Adipocyte (in vitro differentiated cells): ENCODE measurements around the gene RNU1-2.
A peak's percentile ranks its signal among the peaks of the same experiment; 100 is the strongest.
"Not testable (repeated sequence)": the region's sequence is repeated elsewhere in the genome, so short reads cannot be mapped to it uniquely, and the experiment has no call there.

Experiments used
- DNase-seq: peaks from one replicate; pipeline ENCODE4 v3.0.0-alpha.2; 2015; ENCODE audit warnings: low read depth
- H3K27me3 ChIP-seq: replicated peaks from 2 replicates; pipeline ENCODE4 v1.7.0; 2013; ENCODE audit warnings: mild to moderate bottlenecking, low read length, moderate library complexity; ENCODE audit not compliant: control insufficient read depth, insufficient read depth
- H3K36me3 ChIP-seq: 2 replicates; pipeline ENCODE4 v1.7.0; 2013; ENCODE audit warnings: low read length, mild to moderate bottlenecking, moderate library complexity; ENCODE audit not compliant: control insufficient read depth, insufficient read depth, severe bottlenecking
- H3K4me1 ChIP-seq: 2 replicates; pipeline ENCODE4 v1.7.0; 2013; ENCODE audit warnings: mild to moderate bottlenecking, low read length, moderate library complexity; ENCODE audit not compliant: control insufficient read depth, insufficient read depth
- H3K4me3 ChIP-seq: 2 replicates; pipeline ENCODE4 v1.7.0; 2013; ENCODE audit warnings: mild to moderate bottlenecking, low read length, moderate library complexity
- H3K9ac ChIP-seq: 2 replicates; pipeline ENCODE4 v1.7.0; 2013; ENCODE audit warnings: mild to moderate bottlenecking, low read length, moderate library complexity
- H3K9me3 ChIP-seq: 2 replicates; pipeline ENCODE4 v1.7.0; 2013; ENCODE audit warnings: mild to moderate bottlenecking, low read length, moderate library complexity; ENCODE audit not compliant: control insufficient read depth

The RNU1-2 gene

GRCh38 chr1:16872152-16873075 is 23.4 kb upstream of the RNU1-2 start:
- not testable (repeated sequence) for H3K36me3 ChIP-seq, H3K4me3 ChIP-seq, H3K4me1 ChIP-seq, H3K9ac ChIP-seq, H3K9me3 ChIP-seq
- peak; percentile 56 for DNase-seq
- peaks cover 12% of the 10 kb centered on the region for H3K27me3 ChIP-seq

- not testable (repeated sequence) for H3K4me3 ChIP-seq, H3K4me1 ChIP-seq, H3K9me3 ChIP-seq, H3K36me3 ChIP-seq, H3K9ac ChIP-seq
- H3K27me3 ChIP-seq: peaks cover 12% of the 10 kb centered on the region
- peak; percentile 42 for DNase-seq
Observed at GRCh38 chr1:16873076-16873879, 22.5 kb upstream of the RNU1-2 start.

GRCh38 chr1:16874968-16875765 is 20.6 kb upstream of the RNU1-2 start:
- not testable (repeated sequence) for H3K36me3 ChIP-seq, H3K4me1 ChIP-seq, DNase-seq, H3K4me3 ChIP-seq, H3K9ac ChIP-seq, H3K9me3 ChIP-seq
- peaks cover 26% of the 10 kb centered on the region for H3K27me3 ChIP-seq

GRCh38 chr1:16881742-16882141 is 14.0 kb upstream of the RNU1-2 start:
- not testable (repeated sequence) for DNase-seq, H3K4me1 ChIP-seq, H3K36me3 ChIP-seq, H3K9me3 ChIP-seq, H3K9ac ChIP-seq, H3K4me3 ChIP-seq
- peaks cover 15% of the 10 kb centered on the region for H3K27me3 ChIP-seq

- H3K9me3 ChIP-seq: no peaks in the 10 kb centered on the region
- no peak overlapping the region for H3K9ac ChIP-seq
- peaks cover 15% of the 10 kb centered on the region for H3K27me3 ChIP-seq
- H3K36me3 ChIP-seq: no peaks in the 10 kb centered on the region
- H3K4me3 ChIP-seq: no peak overlapping the region
- no peak for DNase-seq
- H3K4me1 ChIP-seq: no peaks in the 10 kb centered on the region
Observed at GRCh38 chr1:16882986-16883385, 12.8 kb upstream of the RNU1-2 start.

GRCh38 chr1:16884487-16884886 is 11.3 kb upstream of the RNU1-2 start:
- H3K9ac ChIP-seq, H3K27me3 ChIP-seq, H3K4me1 ChIP-seq, H3K9me3 ChIP-seq, H3K4me3 ChIP-seq, H3K36me3 ChIP-seq, DNase-seq: not testable (repeated sequence)

- H3K9me3 ChIP-seq: no peaks in the 10 kb centered on the region
- no peaks in the 10 kb centered on the region for H3K36me3 ChIP-seq
- no peak overlapping the region for H3K4me3 ChIP-seq
- no peaks in the 10 kb centered on the region for H3K4me1 ChIP-seq
- no peak for DNase-seq
- H3K9ac ChIP-seq: no peak overlapping the region
- no peaks in the 10 kb centered on the region for H3K27me3 ChIP-seq
Observed at GRCh38 chr1:16886860-16887605, 8.7 kb upstream of the RNU1-2 start.

GRCh38 chr1:16888860-16889816 is 6.6 kb upstream of the RNU1-2 start:
- Histone ChIP-seq H3K36me3 (no peaks in the 10 kb centered on the region), H3K27me3 (no peaks in the 10 kb centered on the region), H3K9me3 (no peaks in the 10 kb centered on the region), H3K4me3 (peak overlapping the region; percentile 89), H3K9ac (peak overlapping the region; percentile 87), H3K4me1 (no peaks in the 10 kb centered on the region)
- DNase-seq: peak; percentile 54

GRCh38 chr1:16890539-16891021 is 5.2 kb upstream of the RNU1-2 start:
- H3K9ac ChIP-seq, H3K9me3 ChIP-seq, DNase-seq, H3K27me3 ChIP-seq, H3K36me3 ChIP-seq, H3K4me1 ChIP-seq, H3K4me3 ChIP-seq: not testable (repeated sequence)

- not testable (repeated sequence) for H3K27me3 ChIP-seq, H3K9ac ChIP-seq, H3K4me1 ChIP-seq, DNase-seq, H3K4me3 ChIP-seq, H3K9me3 ChIP-seq, H3K36me3 ChIP-seq
Observed at GRCh38 chr1:16891057-16891456, 4.7 kb upstream of the RNU1-2 start.
